Measurements from ENCODE around the gene MAPK8. TPM values are rescaled to one million over a fixed set of nuclear protein-coding genes. Genes with fewer than 3 reads are reported as not detected.

Gene MAPK8
- total RNA-seq, 2 experiments from 2014 or later: 29.1 to 40.5 TPM

DNA sequence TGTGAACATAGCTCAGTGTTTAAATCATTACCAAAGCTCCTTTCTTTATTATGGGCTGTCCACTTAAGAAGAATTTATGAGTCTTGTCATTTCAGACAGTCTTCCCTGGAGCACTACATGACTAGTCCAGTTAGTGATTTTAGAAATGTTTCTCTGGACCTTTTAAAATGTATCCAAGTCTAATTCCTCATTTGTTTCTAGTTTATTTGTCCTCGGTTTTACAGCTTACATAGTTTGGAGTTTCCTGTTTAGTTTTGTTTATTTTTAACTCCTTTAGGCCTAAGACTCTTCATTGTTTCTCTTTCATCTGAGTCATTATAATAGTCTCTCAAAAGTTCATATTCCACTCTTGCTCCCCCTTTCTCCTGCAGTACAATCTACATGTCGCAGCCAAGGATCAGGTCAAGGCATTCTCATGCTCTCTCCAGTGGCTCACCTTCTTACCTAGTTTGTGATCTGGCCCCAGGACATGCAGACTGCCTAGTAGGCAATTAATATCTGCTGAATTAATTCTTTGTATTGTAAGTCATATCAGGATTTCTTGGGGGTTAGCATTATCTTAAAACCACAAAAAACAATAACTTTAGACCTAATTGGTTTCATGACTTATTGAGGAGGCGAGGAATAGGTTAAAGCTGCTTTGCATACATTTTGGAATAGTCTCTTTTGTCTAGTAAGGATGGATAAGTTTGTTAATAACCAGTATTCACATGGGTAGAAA lies 93.8 kb downstream of the MAPK8 start:
- ChIA-PET POLR2A (interaction anchor here (1.5 kb wide), 1 partner anchor 17 kb away, joined by 3 read pairs; no protein-coding TSS in a partner anchor), CTCF (ENCODE audit: unreplicated experiment) (no interaction called here)
- no peaks in the 10 kb centered on the region for H3K4me1 ChIP-seq (ENCODE audit: insufficient read depth, low read length, poor library complexity, severe bottlenecking)
- H3K79me2 ChIP-seq (ENCODE audit: insufficient read depth, low read depth, low read length): no peaks in the 10 kb centered on the region
- no peak overlapping the region for H3K4me3 ChIP-seq (ENCODE audit: low read depth, low read length, poor library complexity, severe bottlenecking)
- H2AFZ ChIP-seq (ENCODE audit: low read length): no peak overlapping the region
- no peaks in the 10 kb centered on the region for H3K9me2 ChIP-seq (ENCODE audit: insufficient read depth, low read length)
- DNase-seq (ENCODE audit: low spot score): no peak
- no peak overlapping the region for H3K4me2 ChIP-seq (ENCODE audit: low read length)
- H3K36me3 ChIP-seq (ENCODE audit: insufficient read depth, low read length): no peaks in the 10 kb centered on the region
- no peak for TF ChIP-seq EZH2phosphoT487 (IDR thresholded peaks at IDR 0.05; ENCODE audit: borderline replicate concordance, low read depth, low read length)
- TF ChIP-seq, protein P1, sequence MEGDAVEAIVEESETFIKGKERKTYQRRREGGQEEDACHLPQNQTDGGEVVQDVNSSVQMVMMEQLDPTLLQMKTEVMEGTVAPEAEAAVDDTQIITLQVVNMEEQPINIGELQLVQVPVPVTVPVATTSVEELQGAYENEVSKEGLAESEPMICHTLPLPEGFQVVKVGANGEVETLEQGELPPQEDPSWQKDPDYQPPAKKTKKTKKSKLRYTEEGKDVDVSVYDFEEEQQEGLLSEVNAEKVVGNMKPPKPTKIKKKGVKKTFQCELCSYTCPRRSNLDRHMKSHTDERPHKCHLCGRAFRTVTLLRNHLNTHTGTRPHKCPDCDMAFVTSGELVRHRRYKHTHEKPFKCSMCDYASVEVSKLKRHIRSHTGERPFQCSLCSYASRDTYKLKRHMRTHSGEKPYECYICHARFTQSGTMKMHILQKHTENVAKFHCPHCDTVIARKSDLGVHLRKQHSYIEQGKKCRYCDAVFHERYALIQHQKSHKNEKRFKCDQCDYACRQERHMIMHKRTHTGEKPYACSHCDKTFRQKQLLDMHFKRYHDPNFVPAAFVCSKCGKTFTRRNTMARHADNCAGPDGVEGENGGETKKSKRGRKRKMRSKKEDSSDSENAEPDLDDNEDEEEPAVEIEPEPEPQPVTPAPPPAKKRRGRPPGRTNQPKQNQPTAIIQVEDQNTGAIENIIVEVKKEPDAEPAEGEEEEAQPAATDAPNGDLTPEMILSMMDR (conservative IDR thresholded peaks at IDR 0.05; ENCODE audit: low read length): no peak
- H4K20me1 ChIP-seq (ENCODE audit: insufficient read depth, low read length): peaks cover 12% of the 10 kb centered on the region
- H3K9me3 ChIP-seq (ENCODE audit: low read length): no peaks in the 10 kb centered on the region
- BruUV-seq (replicated peaks): no TSS peak
- intact Hi-C loops (cut with micrococcal nuclease; ENCODE audit: unreplicated experiment): no loop called here
- H3K27ac ChIP-seq (ENCODE audit: low read depth, low read length, poor library complexity, severe bottlenecking): no peak overlapping the region

DNA sequence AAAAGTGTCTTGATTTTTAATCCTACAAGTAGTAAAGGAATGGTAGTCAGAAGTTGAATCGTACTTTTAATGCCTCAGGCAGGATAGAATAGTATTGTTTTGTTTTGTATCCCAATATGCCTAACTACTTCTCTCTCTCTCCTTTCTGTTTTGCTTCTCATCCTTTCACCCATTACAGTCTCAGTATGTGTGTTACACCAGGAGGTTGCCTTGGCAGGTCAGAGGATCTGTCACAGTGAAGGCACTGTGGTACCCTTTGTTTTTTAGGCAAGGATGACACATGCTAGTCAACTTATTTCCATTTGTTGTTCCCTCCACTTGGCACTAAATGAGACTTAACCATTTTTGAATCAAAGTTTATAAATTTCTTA lies 94.4 kb downstream of the MAPK8 start:
- CTCF ChIA-PET (ENCODE audit: unreplicated experiment): no interaction called here
- BruUV-seq (replicated peaks): no TSS peak
- intact Hi-C loops (cut with micrococcal nuclease; ENCODE audit: unreplicated experiment): no loop called here
- Histone ChIP-seq H3K9me3 (ENCODE audit: low read length) (no peaks in the 10 kb centered on the region), H3K36me3 (ENCODE audit: insufficient read depth, low read length) (no peaks in the 10 kb centered on the region), H3K79me2 (ENCODE audit: insufficient read depth, low read depth, low read length) (no peaks in the 10 kb centered on the region), H3K9me2 (ENCODE audit: insufficient read depth, low read length) (no peaks in the 10 kb centered on the region), H3K27ac (ENCODE audit: low read depth, low read length, poor library complexity, severe bottlenecking) (no peak overlapping the region), H4K20me1 (ENCODE audit: insufficient read depth, low read length) (peaks cover 12% of the 10 kb centered on the region), H2AFZ (ENCODE audit: low read length) (no peak overlapping the region), H3K4me3 (ENCODE audit: low read depth, low read length, poor library complexity, severe bottlenecking) (no peak overlapping the region), H3K4me1 (ENCODE audit: insufficient read depth, low read length, poor library complexity, severe bottlenecking) (no peaks in the 10 kb centered on the region), H3K4me2 (ENCODE audit: low read length) (no peak overlapping the region)
- no peak for TF ChIP-seq EZH2phosphoT487 (IDR thresholded peaks at IDR 0.05; ENCODE audit: borderline replicate concordance, low read depth, low read length)
- TF ChIP-seq, protein P1 (conservative IDR thresholded peaks at IDR 0.05; ENCODE audit: low read length): no peak
- no peak for DNase-seq (ENCODE audit: low spot score)
- POLR2A ChIA-PET: interaction anchor here (1.5 kb wide), 1 partner anchor 16 kb away, joined by 3 read pairs; no protein-coding TSS in a partner anchor

DNA sequence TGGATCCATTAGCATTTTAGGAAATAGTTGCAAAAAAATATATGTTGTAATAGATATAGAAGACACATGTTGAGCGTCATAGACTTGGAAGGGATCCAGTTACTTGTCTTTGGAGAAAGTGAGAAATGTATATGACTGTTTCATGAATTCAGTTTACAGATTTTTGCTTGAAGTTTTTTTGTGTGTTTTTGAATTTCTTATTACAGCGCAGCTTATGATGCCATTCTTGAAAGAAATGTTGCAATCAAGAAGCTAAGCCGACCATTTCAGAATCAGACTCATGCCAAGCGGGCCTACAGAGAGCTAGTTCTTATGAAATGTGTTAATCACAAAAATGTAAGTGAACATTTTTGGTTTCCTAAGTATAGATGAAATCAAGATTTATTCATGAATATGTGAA lies 98.2 kb downstream of the MAPK8 start:
- BruUV-seq (replicated peaks): no TSS peak
- Histone ChIP-seq H3K9me2 (ENCODE audit: insufficient read depth, low read length) (no peaks in the 10 kb centered on the region), H3K4me2 (ENCODE audit: low read length) (no peak overlapping the region), H3K9me3 (ENCODE audit: low read length) (no peaks in the 10 kb centered on the region), H3K27ac (ENCODE audit: low read depth, low read length, poor library complexity, severe bottlenecking) (no peak overlapping the region), H3K4me3 (ENCODE audit: low read depth, low read length, poor library complexity, severe bottlenecking) (no peak overlapping the region), H3K79me2 (ENCODE audit: insufficient read depth, low read depth, low read length) (no peaks in the 10 kb centered on the region), H3K36me3 (ENCODE audit: insufficient read depth, low read length) (no peaks in the 10 kb centered on the region), H2AFZ (ENCODE audit: low read length) (no peak overlapping the region), H4K20me1 (ENCODE audit: insufficient read depth, low read length) (peaks cover 3% of the 10 kb centered on the region), H3K4me1 (ENCODE audit: insufficient read depth, low read length, poor library complexity, severe bottlenecking) (no peaks in the 10 kb centered on the region)
- POLR2A ChIA-PET: no interaction called here
- no peak for TF ChIP-seq EZH2phosphoT487 (IDR thresholded peaks at IDR 0.05; ENCODE audit: borderline replicate concordance, low read depth, low read length)
- TF ChIP-seq, protein P1 (conservative IDR thresholded peaks at IDR 0.05; ENCODE audit: low read length): no peak
- intact Hi-C loops (cut with micrococcal nuclease; ENCODE audit: unreplicated experiment): no loop called here
- CTCF ChIA-PET (ENCODE audit: unreplicated experiment): no interaction called here
- no peak for DNase-seq (ENCODE audit: low spot score)

All from OCI-LY7 (cell line).